ENCODE data around the gene CDK5RAP2. TPM values are rescaled to one million over a fixed set of nuclear protein-coding genes. Genes with fewer than 3 reads are reported as not detected.

Gene CDK5RAP2
- total and polyA plus RNA-seq, 10 of the 15 experiments (the other 5 are each of a cell fraction or from before 2014, with no cell fraction given) = 16.2 to 53.5 (median 34.5) TPM

DNA sequence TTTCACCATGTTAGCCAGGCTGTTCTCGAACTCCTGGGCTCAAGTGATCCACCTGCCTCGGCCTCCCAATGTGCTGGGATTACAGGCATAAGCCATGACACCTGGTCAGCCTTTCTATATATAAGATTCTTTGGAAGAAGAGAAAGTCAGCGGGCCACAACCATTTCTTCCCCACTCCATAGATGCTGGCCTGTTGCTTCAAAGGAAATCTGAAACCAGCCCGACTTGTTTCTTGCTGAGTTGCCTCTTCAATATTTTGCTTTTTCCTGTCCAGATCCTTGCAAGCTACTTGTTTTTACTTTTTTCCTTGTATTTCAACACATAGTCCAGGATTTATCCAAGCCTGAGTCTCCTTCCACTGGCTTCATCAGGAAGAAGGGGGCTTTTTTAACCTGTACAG lies 219.5 kb downstream of the CDK5RAP2 start:
- Histone ChIP-seq H2AFZ (ENCODE audit: control insufficient read depth, low read depth, low read length) (no peak overlapping the region), H3K4me2 (ENCODE audit: control insufficient read depth, insufficient read depth) (no peak overlapping the region), H3K4me3 (no peak overlapping the region), H3K27me3 (replicated peaks in 1 of 2; ENCODE audit: control insufficient read depth in 2 of 2, insufficient read depth in 2 of 2, low read length in 1 of 2) (no peaks in the 10 kb centered on the region; a peak in 1 of 4 replicates), H3K79me2 (ENCODE audit: control insufficient read depth, insufficient read depth, low read length) (no peaks in the 10 kb centered on the region), H3K27ac (ENCODE audit: control insufficient read depth, insufficient read depth) (no peak overlapping the region), H3K9me3 (replicated peaks; ENCODE audit: control insufficient read depth, insufficient read depth, low read length) (no peaks in the 10 kb centered on the region), H3K9ac (ENCODE audit: control insufficient read depth, insufficient read depth, low read length) (no peak overlapping the region), H4K20me1 (ENCODE audit: control insufficient read depth, insufficient read depth) (no peaks in the 10 kb centered on the region), H3K4me1 (ENCODE audit: control insufficient read depth, insufficient read depth, low read length) (no peaks in the 10 kb centered on the region), H3K36me3 (ENCODE audit: control insufficient read depth in 2 of 2, insufficient read depth in 2 of 2, low read length in 1 of 2) (no peaks in the 10 kb centered on the region)
- ChIA-PET CTCF (no interaction called here), SMC1A (ENCODE audit: uncharacterized antibody, unreplicated experiment) (no interaction called here), POLR2A (no interaction called here), RAD21 (ENCODE audit: unreplicated experiment) (no interaction called here)
- ATAC-seq = no peak
- TF ChIP-seq STAT3 (IDR thresholded peaks at IDR 0.05; ENCODE audit: low read depth, low read length) = no peak
- TF ChIP-seq, protein P1, sequence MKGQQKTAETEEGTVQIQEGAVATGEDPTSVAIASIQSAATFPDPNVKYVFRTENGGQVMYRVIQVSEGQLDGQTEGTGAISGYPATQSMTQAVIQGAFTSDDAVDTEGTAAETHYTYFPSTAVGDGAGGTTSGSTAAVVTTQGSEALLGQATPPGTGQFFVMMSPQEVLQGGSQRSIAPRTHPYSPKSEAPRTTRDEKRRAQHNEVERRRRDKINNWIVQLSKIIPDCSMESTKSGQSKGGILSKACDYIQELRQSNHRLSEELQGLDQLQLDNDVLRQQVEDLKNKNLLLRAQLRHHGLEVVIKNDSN (IDR thresholded peaks at IDR 0.05; ENCODE audit: borderline replicate concordance, extremely low read length, insufficient read depth, low read depth, low read length) = no peak
- no peak for TF ChIP-seq RAD21 (IDR thresholded peaks at IDR 0.05; ENCODE audit: insufficient read depth, low read depth, low read length)
- TF ChIP-seq TCF3 (IDR thresholded peaks at IDR 0.05; ENCODE audit: borderline replicate concordance, insufficient read depth, low read depth, low read length) = no peak
- no peak for TF ChIP-seq ZNF274 (IDR thresholded peaks at IDR 0.05; ENCODE audit: insufficient read depth, insufficient read length)
- no peak for TF ChIP-seq RB1 (IDR thresholded peaks at IDR 0.05; ENCODE audit: borderline replicate concordance)
- no peak for TF ChIP-seq IKZF2 (IDR thresholded peaks at IDR 0.05)
- TF ChIP-seq, protein P2, sequence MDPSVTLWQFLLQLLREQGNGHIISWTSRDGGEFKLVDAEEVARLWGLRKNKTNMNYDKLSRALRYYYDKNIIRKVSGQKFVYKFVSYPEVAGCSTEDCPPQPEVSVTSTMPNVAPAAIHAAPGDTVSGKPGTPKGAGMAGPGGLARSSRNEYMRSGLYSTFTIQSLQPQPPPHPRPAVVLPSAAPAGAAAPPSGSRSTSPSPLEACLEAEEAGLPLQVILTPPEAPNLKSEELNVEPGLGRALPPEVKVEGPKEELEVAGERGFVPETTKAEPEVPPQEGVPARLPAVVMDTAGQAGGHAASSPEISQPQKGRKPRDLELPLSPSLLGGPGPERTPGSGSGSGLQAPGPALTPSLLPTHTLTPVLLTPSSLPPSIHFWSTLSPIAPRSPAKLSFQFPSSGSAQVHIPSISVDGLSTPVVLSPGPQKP (IDR thresholded peaks at IDR 0.05; ENCODE audit: low read depth, low read length) = no peak
- TF ChIP-seq RCOR1 (conservative IDR thresholded peaks at IDR 0.05; ENCODE audit: low read depth, low read length) = no peak
- no peak for TF ChIP-seq EED (IDR thresholded peaks at IDR 0.05; ENCODE audit: low read depth)
- TF ChIP-seq POLR2A (IDR thresholded peaks at IDR 0.05; ENCODE audit: low read depth, low read length) = no peak
- TF ChIP-seq ZBED1 (IDR thresholded peaks at IDR 0.05; ENCODE audit: borderline replicate concordance) = no peak
- TF ChIP-seq TCF12 (IDR thresholded peaks at IDR 0.05; ENCODE audit: low read depth, low read length) = no peak
- TF ChIP-seq, protein P3, sequence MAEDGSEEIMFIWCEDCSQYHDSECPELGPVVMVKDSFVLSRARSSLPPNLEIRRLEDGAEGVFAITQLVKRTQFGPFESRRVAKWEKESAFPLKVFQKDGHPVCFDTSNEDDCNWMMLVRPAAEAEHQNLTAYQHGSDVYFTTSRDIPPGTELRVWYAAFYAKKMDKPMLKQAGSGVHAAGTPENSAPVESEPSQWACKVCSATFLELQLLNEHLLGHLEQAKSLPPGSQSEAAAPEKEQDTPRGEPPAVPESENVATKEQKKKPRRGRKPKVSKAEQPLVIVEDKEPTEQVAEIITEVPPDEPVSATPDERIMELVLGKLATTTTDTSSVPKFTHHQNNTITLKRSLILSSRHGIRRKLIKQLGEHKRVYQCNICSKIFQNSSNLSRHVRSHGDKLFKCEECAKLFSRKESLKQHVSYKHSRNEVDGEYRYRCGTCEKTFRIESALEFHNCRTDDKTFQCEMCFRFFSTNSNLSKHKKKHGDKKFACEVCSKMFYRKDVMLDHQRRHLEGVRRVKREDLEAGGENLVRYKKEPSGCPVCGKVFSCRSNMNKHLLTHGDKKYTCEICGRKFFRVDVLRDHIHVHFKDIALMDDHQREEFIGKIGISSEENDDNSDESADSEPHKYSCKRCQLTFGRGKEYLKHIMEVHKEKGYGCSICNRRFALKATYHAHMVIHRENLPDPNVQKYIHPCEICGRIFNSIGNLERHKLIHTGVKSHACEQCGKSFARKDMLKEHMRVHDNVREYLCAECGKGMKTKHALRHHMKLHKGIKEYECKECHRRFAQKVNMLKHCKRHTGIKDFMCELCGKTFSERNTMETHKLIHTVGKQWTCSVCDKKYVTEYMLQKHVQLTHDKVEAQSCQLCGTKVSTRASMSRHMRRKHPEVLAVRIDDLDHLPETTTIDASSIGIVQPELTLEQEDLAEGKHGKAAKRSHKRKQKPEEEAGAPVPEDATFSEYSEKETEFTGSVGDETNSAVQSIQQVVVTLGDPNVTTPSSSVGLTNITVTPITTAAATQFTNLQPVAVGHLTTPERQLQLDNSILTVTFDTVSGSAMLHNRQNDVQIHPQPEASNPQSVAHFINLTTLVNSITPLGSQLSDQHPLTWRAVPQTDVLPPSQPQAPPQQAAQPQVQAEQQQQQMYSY (CRISPR knock-in tag; IDR thresholded peaks at IDR 0.05) = no peak
- TF ChIP-seq ZNF207 (IDR thresholded peaks at IDR 0.05; ENCODE audit: borderline replicate concordance) = no peak
- FAIRE-seq = no peak
- DNase-seq (ENCODE audit: low read depth, low spot score) = no peak
- no TSS peak for BruUV-seq (replicated peaks)
- WGBS (ENCODE audit: insufficient coverage, insufficient replicate concordance, low lambda C conversion rate, missing lambda C conversion rate) = 20% methylated on average over 4 of the region's 4 CpGs
- intact Hi-C loops (cut with micrococcal nuclease; ENCODE audit: unreplicated experiment) (no loop called here), in situ Hi-C loops (cut with MboI) (no loop called here)
